HTR-8/SVneo (cell line): ENCODE measurements around the gene ZNF428.
"Not testable (repeated sequence)": the region's sequence is repeated elsewhere in the genome, so short reads cannot be mapped to it uniquely, and the experiment has no call there.

Experiments used
- DNase-seq: peaks from one replicate; pipeline ENCODE4 v3.0.0; 2011; ENCODE audit warnings: low spot score, mixed read lengths; ENCODE audit not compliant: insufficient read length
- FAIRE-seq: peaks from 2 replicates; lab custom pipeline; 2011; peaks lifted over from hg19 to GRCh38; lab: Jason Lieb, UNC

ZNF428 gene

GRCh38 chr19:43619262-43620060 lies at the start of gene ZNF428:
ZNF428 (minus strand) TSS chr19:43619629; CDS start chr19:43614304, 5,325 bp downstream.
- FAIRE-seq (peak; percentile 93), DNase-seq (peak; percentile 95)

GRCh38 chr19:43668406-43669109 lies 49.1 kb upstream of the ZNF428 start:
- peak; percentile 98 for DNase-seq
- peak; percentile 90 for FAIRE-seq

GRCh38 chr19:43667876-43668405 lies 48.5 kb upstream of the ZNF428 start:
- DNase-seq (no peak), FAIRE-seq (no peak)

GRCh38 chr19:43667126-43667875 lies 47.9 kb upstream of the ZNF428 start:
- DNase-seq (no peak), FAIRE-seq (no peak)

- FAIRE-seq, result no peak
- no peak for DNase-seq
Observed at GRCh38 chr19:43664018-43664417, 44.6 kb upstream of the ZNF428 start.

GRCh38 chr19:43662487-43662886 lies 43.1 kb upstream of the ZNF428 start:
- DNase-seq (no peak), FAIRE-seq (no peak)

- FAIRE-seq (no peak), DNase-seq (no peak)
Observed at GRCh38 chr19:43660971-43661360, 41.5 kb upstream of the ZNF428 start.

GRCh38 chr19:43660301-43660970 lies 41.0 kb upstream of the ZNF428 start:
- no peak for DNase-seq
- no peak for FAIRE-seq

- no peak for DNase-seq
- FAIRE-seq, result no peak
Observed at GRCh38 chr19:43658494-43658893, 39.1 kb upstream of the ZNF428 start.

- DNase-seq, result no peak
- no peak for FAIRE-seq
Observed at GRCh38 chr19:43658001-43658400, 38.6 kb upstream of the ZNF428 start.

- DNase-seq (no peak), FAIRE-seq (no peak)
Observed at GRCh38 chr19:43656436-43656835, 37.0 kb upstream of the ZNF428 start.

- DNase-seq (no peak), FAIRE-seq (no peak)
Observed at GRCh38 chr19:43652546-43652874, 33.1 kb upstream of the ZNF428 start.

GRCh38 chr19:43651758-43652545 lies 32.5 kb upstream of the ZNF428 start:
- DNase-seq (peak; percentile 64), FAIRE-seq (no peak)

- FAIRE-seq, result not testable (repeated sequence)
Observed at GRCh38 chr19:43650276-43650675, 30.8 kb upstream of the ZNF428 start.

GRCh38 chr19:43649514-43649913 lies 30.1 kb upstream of the ZNF428 start:
- DNase-seq (no peak), FAIRE-seq (no peak)

More at GRCh38 chr19:43650276-43650675, 30.8 kb upstream of the ZNF428 start:
- not testable (repeated sequence) for DNase-seq

GRCh38 chr19:43648633-43649032 lies 29.2 kb upstream of the ZNF428 start:
- no peak for FAIRE-seq
- no peak for DNase-seq

- FAIRE-seq (no peak), DNase-seq (no peak)
Observed at GRCh38 chr19:43644181-43644580, 24.8 kb upstream of the ZNF428 start.

GRCh38 chr19:43643326-43643725 lies 23.9 kb upstream of the ZNF428 start:
- DNase-seq (no peak), FAIRE-seq (no peak)

- FAIRE-seq (no peak), DNase-seq (no peak)
Observed at GRCh38 chr19:43642531-43642930, 23.1 kb upstream of the ZNF428 start.
